IPS DF 4.7 (cell line): Measurements from ENCODE around the gene ZC2HC1B.

Source experiments
- DNase-seq: peaks from one replicate; pipeline ENCODE4 v3.0.0-alpha.2; 2013; ENCODE audit warnings: low spot score; ENCODE audit errors: extremely low read depth

The ZC2HC1B gene

GRCh38 chr6:143961886-143962878 lies 97.9 kb downstream of the ZC2HC1B start:
- no peak for DNase-seq

- no peak for DNase-seq
Measured at GRCh38 chr6:143963158-143963919, 99.1 kb downstream of the ZC2HC1B start.

DNA sequence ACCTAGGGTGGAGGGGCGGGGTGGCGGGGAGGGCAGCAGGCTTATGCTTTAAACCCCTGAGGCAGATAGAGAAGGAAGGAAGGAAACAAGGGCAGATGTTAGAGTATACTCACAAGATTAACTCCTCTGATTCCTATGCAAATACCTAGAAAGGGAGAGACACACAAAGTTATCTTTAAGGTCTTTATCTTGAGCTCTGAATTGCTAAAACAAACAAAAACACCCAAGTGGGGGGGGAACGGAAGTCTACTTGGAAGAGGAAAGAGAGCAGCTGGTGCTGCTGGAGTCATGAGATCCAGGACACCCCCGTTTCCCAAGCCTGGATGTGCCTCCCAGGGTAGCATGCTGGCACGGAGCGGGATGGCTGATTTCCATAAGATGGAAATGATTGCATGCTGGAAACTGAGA lies 100.4 kb downstream of the ZC2HC1B start:
- no peak for DNase-seq

DNA sequence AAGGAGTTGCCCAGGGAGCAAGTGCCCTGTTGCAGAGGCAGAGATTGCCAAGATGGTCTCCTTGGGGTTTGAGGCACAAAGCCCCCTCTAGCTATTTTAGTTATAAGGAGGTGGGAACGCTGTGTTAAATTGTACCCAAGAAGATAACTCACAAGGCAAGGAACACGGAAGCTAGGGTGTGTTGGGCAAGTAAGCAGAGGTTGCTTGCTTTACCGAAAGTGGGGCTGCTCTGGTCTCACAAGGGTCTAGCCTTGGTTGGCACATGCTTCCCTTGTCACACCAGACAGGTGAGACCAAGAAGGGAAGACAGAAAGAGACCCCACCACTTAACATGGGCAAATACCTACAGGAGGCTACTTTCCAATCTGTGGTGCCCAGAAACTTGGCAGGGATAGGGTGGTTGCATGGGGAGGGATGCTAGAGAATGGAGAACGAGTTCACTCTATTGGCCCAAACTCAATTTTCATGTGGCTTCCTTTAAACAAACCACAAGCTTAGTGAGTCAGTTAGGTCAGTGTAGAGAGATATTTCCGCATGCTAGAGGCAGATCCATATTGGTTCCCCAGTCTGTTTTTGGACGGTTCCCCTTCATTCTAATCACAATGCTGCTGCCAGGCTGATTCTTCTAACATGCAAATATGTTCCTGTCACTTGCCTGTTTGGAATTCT lies 101.4 kb downstream of the ZC2HC1B start:
- DNase-seq: no peak

- no peak for DNase-seq
Measured at GRCh38 chr6:143966312-143966711, 102.0 kb downstream of the ZC2HC1B start.

DNA sequence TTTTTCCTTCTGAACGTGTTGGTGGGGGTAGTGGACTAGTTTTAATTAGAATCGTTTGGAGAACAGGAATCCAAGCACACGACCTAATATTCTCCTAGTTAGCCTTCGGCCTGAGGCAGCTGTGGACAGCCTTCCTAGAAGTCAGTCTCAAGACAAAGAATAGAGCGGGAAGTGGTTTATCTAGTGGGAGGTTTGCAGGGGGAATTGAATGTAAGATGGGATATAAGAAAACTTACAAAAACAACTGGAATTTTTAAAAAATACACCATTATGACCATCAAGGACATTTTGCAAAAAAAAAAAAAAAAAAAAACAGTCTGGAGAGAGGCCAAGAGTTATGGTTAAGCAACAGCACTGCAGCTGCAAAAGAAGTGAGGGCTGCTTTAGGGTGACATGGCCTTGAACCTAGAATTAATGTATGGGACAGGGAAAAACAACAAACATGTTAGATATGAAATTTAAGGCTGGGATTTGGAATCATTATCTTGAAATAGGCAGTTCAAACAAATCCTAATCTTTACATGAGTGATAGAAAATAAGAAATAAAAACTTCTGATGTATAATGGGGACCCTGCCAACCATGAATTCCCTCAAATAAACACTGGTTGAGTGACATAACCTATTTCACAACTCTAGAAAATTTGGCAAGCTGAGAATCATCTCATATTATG lies 103.6 kb downstream of the ZC2HC1B start:
- no peak for DNase-seq

DNA sequence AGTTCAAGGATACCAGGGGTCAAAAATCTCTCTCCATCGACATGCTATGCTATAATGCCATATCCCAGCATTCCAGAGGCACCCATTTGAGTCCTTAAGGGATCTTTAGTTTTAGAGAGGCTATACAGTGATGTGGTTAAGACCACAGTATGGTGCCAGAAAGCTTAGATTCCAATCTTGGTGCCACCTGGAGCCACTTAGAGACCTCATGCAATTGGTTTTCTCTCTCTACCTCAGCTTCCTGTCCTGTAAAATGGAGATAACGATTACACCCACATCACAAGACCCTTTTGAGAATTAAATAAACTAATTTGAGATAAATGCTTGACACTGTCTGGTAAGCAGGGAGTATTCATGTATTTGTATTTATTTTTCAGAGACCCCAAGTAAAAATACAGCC lies 104.8 kb downstream of the ZC2HC1B start:
- DNase-seq: no peak

- DNase-seq: no peak
Measured at GRCh38 chr6:143970456-143971218, 106.4 kb downstream of the ZC2HC1B start.

- DNase-seq: no peak
Measured at GRCh38 chr6:143971482-143972205, 107.4 kb downstream of the ZC2HC1B start.

DNA sequence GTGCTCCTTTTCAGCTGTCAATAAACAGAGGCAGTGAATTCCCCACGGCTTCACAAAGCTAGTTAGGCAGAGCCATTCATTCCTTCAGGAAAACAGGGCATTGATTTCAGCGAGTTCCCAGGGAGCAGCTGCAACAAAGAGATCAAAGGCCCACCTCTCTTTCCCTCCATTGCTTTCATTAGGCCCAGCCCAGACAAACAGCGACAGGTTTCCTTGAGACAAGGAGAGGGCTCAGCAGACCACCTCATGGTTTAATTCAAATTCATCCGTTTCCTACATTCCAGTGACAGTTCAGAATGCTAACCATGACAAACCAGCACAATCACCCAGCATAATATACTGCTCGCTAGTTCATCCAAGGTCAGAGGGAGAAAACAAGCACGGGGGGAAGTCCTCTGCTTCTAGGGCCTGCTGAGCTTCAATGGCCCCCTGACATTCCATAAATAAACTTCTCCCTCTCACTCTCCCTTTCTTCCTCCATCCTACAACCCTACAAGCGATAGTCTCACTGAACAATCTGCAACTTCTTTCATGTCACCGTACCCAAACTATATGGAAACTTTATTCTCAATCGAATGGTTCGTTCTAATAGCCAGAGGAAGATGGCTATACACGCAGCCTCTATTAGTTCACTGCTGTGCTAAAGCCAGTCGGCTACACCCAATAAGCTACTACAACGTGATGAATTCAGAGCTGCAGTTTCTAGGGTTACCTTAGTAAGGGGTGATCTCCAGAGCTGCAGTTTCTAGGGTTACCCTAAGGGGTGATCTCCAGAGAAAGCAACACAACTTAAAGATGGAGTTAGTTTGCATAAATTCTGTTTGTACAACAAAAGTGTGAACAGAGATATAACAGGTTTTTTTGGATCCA lies 109.1 kb downstream of the ZC2HC1B start:
- DNase-seq: peak; percentile 93

- DNase-seq: no peak
Measured at GRCh38 chr6:143974089-143974488, 109.8 kb downstream of the ZC2HC1B start.

DNA sequence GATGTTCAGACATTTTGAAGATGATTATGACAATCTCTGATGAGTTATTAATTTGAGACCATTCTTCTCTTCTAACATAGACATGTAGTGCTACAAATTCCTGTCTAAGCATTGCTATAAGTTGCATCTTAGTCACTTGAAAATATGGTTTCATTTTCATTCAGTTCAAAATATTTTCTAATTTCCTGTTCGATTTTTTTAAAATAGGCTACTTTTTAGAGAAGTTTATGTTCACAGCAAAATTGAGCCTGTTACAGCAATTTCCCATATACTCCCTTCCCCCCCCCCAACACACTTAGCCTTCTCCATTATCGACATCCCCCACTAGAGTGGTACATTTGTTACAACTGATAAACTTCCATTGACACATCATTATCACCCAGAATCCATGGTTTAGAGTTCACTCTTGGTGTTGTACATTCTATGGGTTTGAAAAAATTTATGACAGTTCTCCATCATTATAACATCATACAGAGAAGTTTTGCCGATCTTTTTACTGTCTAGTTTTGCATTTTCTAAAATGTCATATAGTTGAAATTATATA lies 112.6 kb downstream of the ZC2HC1B start:
- DNase-seq: no peak

DNA sequence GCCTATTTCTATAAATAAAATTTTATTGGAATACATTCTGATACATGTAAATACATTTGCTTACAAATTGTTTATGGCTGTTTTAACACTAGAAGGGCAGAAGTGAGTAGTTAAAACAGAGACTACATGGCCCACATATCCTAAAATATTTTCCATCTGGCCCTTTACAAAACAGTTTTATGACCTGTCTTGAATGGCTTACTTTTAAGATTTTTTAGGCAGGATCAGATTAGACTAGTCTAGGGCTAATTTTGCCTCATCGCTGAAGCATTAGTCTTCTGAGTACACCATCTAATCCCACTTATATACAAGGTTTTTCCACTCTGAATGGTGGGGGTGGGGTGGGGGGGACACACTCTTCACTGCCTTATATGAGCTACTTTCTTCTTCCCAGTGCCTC lies 116.6 kb downstream of the ZC2HC1B start:
- no peak for DNase-seq

DNA sequence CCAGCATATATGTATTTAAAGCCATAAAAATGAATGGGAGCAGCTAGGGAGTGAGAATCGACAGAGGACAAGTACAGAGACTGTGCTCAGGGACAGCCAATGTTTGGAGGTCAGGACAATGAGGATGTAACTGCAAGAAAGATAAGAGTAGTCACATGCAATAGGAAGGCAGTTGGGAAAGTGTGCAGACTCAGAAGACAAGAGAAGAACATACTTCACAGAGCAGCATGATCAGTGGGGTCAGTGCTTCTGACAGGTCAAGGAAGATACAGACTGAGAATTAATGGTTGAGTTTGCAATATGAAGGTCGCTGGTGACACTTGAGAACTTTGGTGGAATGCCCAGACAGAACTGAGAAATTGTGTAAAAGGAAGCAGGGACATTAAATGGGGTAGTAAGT lies 118.7 kb downstream of the ZC2HC1B start:
- DNase-seq: no peak

- DNase-seq: no peak
Measured at GRCh38 chr6:143984666-143985065, 120.4 kb downstream of the ZC2HC1B start.

DNA sequence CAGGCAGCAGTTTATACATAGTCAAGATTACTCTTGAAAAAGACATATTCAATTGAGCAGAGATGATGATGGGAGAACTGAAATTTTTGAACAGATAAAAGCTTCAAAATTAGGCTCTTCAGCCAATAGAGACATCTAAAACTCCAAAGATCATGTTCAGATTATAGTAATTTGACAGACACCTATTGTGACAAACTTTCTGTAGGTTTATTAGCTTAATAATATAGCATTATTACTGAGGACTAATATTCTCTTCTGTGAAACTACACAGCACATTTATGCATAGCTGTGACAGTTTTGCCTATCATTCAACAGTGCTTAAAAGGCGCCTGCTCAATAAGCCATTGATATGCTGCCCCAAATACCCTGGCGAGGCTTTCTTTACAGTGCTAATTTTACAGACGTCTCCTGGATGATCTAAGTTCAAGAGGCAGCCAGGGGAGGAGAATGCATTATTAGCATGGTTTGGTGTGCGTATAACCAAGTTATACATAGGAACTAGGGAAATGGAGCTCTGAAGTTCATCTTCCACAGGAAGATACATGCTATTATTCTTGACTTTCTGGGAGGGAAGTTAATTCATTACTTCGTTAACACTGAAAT lies 122.3 kb downstream of the ZC2HC1B start:
- DNase-seq: no peak
